GM18511 (cell line): ENCODE data around the gene SKIC2.
"Not testable (repeated sequence)": the region's sequence is repeated elsewhere in the genome, so short reads cannot be mapped to it uniquely, and the experiment has no call there.

ENCODE experiments used
- ATAC-seq: cut with Tn5 transposase; IDR thresholded peaks from one replicate; pipeline ENCODE4 v1.9.1; 2021; ENCODE audit warnings: mild to moderate bottlenecking, moderate library complexity; ENCODE audit not compliant: unreplicated experiment

Gene SKIC2

DNA sequence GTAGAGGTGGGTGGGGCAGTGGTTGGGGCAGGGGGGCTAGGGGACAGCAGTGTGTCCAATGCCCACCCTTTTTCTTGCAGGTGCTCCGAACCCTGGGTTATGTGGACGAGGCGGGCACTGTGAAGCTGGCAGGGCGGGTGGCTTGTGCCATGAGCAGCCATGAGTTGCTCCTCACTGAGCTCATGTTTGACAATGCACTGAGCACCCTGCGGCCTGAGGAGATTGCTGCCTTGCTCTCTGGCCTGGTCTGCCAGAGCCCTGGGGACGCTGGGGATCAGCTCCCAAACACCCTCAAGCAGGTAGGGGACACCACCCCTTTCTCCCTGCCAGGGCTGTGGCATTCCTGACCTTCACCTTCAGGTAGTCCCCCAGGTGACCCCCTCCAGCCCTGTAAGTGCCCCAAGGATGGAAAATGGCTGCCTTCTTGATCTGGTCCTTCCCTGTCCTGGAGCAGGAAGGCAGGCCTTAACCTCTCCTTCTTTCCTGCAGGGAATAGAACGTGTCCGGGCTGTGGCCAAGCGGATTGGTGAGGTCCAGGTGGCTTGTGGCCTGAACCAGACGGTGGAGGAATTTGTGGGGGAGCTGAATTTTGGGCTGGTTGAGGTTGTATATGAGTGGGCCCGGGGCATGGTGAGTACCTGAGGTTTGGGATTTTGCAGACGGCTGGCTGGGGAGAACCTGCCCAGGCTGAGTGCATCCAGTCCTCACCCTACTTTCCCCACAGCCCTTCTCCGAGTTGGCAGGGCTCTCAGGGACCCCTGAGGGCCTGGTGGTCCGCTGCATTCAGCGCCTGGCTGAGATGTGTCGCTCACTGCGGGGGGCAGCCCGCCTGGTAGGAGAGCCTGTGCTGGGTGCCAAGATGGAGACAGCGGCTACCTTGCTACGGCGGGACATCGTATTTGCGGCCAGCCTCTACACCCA lies 10.1 kb downstream of the SKIC2 start:
- no peak for ATAC-seq

DNA sequence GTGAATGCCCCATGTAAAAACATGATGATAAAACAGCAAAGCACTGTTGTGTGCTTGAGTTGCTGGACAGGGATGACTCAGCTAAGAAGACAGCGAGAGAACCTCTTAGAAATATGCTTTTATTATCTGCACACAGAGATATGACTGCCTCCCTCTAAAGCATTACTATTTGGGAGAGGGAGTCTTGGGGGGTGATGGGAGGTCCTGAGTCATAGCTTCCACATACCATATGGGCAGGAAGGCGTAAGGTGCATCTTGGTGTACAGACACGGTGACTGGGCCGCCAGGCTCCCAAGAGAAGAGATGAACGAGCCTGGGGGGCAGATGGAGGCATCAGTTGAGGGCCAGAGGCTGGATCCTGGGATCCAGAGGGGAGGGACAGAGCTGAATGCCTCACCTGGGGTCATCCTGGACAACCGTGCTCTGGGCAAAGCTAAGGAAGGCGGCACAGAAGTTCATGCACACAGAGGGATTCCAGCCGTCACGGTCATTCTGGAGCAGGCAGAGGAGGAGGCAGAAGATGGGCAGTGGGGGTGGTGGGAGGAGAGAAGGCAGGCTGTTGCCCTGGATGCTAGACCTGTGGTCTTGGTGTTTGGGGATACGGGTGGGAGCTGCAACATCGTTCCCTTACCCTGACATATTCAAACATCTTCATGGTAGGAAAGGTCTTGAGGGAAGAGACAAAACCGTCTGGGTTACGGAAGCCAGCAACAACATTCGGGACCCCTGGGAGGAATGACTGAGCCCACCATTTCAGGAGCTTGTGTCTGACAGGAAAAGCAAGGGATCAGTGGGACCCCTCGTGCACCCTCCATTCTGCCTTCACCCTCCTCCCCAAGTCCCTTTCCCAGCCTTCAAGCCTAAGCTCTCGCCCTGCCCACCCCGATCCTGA lies 11.0 kb downstream of the SKIC2 start:
- ATAC-seq: no peak

GRCh38 chr6:31970604-31971271 lies 11.8 kb downstream of the SKIC2 start:
- no peak for ATAC-seq

- ATAC-seq: no peak
Measured at GRCh38 chr6:31971279-31971992, 12.5 kb downstream of the SKIC2 start.

GRCh38 chr6:31971993-31972708 lies 13.2 kb downstream of the SKIC2 start, which contains the start of gene DXO:
TSS of gene DXO (minus strand) at chr6:31972138. CDS start at chr6:31971675, 463 bp downstream.
- ATAC-seq: peak; percentile 91

DNA sequence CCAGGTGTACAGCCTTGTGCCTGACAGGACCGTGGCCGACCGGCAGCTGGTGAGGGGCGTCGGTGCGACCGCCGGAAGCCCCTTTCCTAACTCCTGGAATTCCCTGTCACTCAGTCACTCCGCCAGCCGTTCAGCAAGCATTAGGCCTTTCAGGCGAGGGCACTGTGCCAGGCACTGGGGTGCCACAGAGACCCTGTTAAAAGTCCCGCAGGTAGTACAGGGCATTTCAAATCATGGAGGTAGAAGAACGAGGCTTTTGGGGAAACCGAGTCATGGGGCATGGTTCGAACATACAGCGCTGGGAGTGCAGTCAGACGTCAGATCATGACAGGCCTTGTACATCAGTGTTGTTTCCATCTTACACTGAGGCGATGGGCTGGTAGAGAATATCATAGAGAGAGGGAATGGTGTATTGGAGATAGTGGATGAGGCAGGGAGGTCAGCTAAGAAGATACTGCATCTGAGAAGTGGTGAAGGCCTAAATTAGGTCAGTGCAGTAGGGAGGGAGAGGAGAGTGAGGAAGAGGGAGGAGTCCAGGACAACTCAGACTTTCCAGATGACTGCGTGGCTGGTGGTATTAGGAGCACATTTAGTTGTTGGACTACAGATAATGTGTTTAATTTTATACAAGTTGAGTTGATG lies 13.9 kb downstream of the SKIC2 start:
- no peak for ATAC-seq

- ATAC-seq: not testable (repeated sequence)
Measured at GRCh38 chr6:31976065-31976464, 17.1 kb downstream of the SKIC2 start.

GRCh38 chr6:31977816-31978431 lies 18.9 kb downstream of the SKIC2 start:
- no peak for ATAC-seq

- ATAC-seq: no peak
Measured at GRCh38 chr6:31978831-31979230, 19.9 kb downstream of the SKIC2 start.

DNA sequence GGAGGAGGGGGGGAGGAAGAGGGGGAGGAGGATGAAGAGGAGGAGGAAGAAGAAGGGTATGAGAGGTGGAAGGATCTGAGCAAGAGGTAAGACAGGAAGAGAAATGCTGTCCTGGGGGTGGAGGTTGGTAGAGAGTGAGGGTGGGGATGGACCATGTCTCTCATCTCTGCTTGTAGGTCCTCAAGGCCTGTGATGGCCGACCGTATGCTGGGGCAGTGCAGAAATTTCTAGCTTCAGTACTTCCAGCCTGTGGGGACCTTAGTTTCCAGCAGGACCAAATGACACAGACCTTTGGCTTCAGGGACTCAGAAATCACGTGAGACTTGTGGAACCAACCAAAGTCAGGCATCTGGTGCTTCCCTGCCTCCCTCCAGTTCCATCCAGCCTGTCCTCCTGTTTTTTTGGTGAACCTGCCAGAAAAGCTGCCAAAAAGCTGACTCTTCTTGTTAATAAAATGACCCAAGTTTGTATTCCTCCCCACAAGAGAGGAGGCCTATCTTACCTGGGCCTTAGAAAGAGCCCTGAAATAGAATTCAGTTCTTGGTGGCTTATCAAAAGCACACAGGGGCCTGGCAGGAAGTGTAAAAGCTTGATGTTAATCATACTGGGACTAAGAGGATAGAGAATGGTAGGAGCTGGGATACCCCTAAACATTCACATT lies 20.4 kb downstream of the SKIC2 start:
- ATAC-seq: no peak

DNA sequence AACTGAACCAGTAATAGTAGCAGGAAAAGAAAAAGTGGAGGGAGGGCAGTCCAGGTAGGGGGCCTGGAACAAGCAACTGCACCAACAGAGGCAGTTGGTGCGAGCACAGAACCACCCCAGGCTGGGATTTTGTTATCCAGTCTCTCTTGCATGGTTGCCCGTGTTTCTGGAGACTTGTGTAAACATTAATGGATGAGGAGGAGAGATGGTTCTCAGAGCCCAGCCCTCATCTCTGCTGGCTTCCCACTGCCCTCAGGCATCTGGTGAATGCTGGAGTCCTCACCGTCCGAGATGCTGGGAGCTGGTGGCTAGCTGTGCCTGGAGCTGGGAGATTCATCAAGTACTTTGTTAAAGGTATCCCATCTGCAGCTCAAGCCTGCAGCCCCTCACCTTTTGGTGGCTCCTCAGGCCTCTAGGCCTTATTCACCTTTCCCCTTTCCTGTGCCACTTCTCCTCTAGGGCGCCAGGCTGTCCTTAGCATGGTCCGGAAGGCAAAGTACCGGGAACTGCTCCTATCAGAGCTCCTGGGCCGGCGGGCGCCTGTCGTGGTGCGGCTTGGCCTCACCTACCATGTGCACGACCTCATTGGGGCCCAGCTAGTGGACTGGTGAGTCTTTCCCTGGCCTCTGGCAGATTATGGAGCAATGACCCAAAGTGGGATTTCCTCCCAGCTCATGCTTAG lies 21.4 kb downstream of the SKIC2 start:
- ATAC-seq: not testable (repeated sequence)

- ATAC-seq: not testable (repeated sequence)
Measured at GRCh38 chr6:31980998-31981397, 22.0 kb downstream of the SKIC2 start.

- ATAC-seq: not testable (repeated sequence)
Measured at GRCh38 chr6:31981744-31982143, 22.8 kb downstream of the SKIC2 start, which contains the start of gene C4A. TSS of gene C4A (plus strand) at chr6:31982057. CDS start at chr6:31982108, 51 bp downstream.

DNA sequence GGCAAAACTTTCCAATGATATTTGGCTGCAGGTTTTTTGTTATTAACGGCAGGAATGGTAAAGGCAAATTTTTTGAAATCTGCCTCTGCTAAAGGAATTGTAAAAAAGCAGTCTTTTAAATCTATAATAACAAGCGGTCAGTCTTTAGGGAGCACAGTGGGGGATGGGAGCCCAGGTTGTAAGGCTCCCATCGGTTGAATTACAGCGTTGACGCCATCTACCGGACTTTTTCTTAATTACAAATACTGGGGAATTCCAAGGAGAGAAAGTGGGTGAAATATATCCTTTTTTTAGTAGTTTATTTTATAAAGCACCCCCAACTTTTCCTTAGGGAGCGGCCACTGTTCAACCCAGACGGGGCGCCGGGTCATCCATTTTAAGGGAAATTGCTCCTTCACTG lies 30.4 kb downstream of the SKIC2 start:
- not testable (repeated sequence) for ATAC-seq

GRCh38 chr6:31994421-31994820 lies 35.4 kb downstream of the SKIC2 start:
- not testable (repeated sequence) for ATAC-seq

GRCh38 chr6:31996385-31996784 lies 37.4 kb downstream of the SKIC2 start:
- ATAC-seq: not testable (repeated sequence)

DNA sequence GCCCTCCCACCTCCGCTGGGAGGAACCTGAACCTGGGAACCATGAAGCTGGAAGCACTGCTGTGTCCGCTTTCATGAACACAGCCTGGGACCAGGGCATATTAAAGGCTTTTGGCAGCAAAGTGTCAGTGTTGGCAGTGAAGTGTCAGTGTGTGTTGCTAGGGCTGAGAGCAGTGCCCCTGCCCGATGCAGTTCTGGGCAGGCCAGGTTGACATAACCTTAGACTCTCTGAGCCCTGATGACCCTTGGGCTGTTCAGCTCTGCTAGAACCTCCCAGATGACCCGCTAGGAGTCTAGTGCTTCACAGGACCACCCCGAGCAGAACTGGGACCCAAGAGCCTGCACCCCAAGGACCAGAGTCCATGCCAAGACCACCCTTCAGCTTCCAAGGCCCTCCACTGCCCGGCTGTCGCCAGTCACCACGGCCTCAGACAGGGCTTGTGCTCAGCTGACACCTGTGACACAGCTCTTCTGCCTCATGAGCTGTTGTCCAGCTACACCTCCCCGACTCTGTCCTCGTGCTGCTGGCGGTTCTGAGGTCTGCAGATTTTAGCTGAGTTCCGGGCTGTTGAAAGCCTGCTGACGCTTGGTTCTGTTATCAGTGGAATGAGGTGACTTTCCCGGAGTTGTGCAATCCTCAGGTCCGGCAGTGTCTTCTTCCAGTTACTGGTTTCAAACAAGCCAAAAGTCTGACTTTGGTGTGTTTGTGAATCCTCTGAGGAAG lies 43.7 kb downstream of the SKIC2 start:
- ATAC-seq: not testable (repeated sequence)
